Tibial artery (tissue), 4 donors: ENCODE results near the gene PNCK.

ENCODE experiments used
- DNase-seq, 2 donors: peaks; one replicate each; pipeline ENCODE4 v3.0.0-alpha.2; 2019
- H3K27ac ChIP-seq, 2 donors: fragments of 200-600 bp; sonication (generic) in 1 of 2; 1 replicate in 1 of 2; 2 replicates in 1 of 2; pipeline ENCODE4 v1.5.1; 2018 to 2019; ENCODE audit warnings: mild to moderate bottlenecking in 1 of 2
- H3K27me3 ChIP-seq, 2 donors: fragments of 200-600 bp; sonication (generic) in 1 of 2; one replicate each; pipeline versions ENCODE4 v1.5.1 to v1.6.0; 2016 to 2019
- H3K36me3 ChIP-seq, 3 donors: fragments of 200-600 bp; sonication (generic) in 2 of 3; one replicate each; pipeline ENCODE4 v1.5.1; 2016 to 2019; ENCODE audit warnings: mild to moderate bottlenecking in 2 of 3
- H3K4me1 ChIP-seq, 4 donors: fragments of 200-600 bp; sonication (generic) in 2 of 4; 1 replicate in 3 of 4; 2 replicates in 1 of 4; pipeline ENCODE4 v1.5.1; 2016 to 2019
- H3K4me3 ChIP-seq, 2 donors: fragments of 200-600 bp; sonication (generic) in 1 of 2; 1 replicate in 1 of 2; 2 replicates in 1 of 2; pipeline ENCODE4 v1.5.1; 2018 to 2019; ENCODE audit warnings: mild to moderate bottlenecking in 2 of 2
- H3K9me3 ChIP-seq, 3 donors: fragments of 200-600 bp; sonication (generic) in 1 of 3; one replicate each; pipeline ENCODE4 v1.5.1; 2016 to 2019
- intact Hi-C: fragments of 100-400 bp; cut with DNase I; formaldehyde crosslinking; loops from one replicate; pipeline ENCODE4 v1.15.0; 2023; ENCODE audit warnings: low total_unique reads
- TF ChIP-seq, protein P1 (sequence below), 2 experiments: fragments of 200-600 bp in 1 of 2; fragments of 450-650 bp in 1 of 2; IDR thresholded peaks; one replicate each; pipeline ENCODE4 v1.5.1; 2017 to 2019; ENCODE audit warnings: antibody characterized with exemption in 2 of 2, mild to moderate bottlenecking in 1 of 2, moderate library complexity in 1 of 2

PNCK gene

DNA sequence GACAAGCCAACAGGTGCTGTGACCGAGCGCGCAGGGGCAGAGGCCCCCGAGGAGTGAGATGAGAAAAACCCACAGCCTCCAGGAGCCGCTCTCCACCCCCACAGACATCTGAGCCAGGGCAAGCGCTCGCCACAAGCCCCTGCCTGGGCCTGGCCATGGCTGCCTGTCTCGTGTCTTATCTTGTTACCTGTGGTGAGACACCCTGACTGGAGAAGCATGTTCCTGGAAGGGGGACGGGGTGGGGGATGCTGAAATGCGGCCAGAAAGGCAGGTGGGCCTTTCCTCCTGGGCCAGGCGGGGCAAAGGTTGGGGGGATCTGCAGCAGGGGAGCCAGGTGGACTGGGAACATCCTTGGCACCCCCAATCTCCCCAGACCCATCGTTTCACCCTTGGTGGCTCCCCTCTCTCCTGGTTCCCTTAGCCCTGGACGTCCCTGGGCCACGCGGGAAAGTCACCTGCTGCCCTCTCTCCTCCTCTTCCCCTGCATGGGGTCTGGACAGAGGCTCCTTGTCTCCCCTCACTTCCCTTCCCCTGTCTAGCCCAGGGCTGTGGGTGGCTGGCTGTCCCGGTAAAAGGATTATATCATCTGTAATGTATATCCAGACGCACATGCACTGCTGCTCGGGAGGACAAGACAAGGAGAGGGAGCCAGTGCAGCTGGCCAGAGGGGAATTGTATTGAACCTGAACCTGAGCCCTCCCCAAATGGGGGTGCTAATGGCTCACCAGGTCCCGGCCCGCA lies 35.0 kb downstream of the PNCK start:
- Histone ChIP-seq H3K27ac (no peak overlapping the region), H3K4me1 (peaks cover 0 to 22% (median 11%) of the 10 kb centered on the region in 4 donors), H3K9me3 (no peaks in the 10 kb centered on the region), H3K36me3 (no peaks in the 10 kb centered on the region), H3K27me3 (peaks cover 0 to 28% of the 10 kb centered on the region in 2 donors), H3K4me3 (no peak overlapping the region)
- TF ChIP-seq, protein P1, sequence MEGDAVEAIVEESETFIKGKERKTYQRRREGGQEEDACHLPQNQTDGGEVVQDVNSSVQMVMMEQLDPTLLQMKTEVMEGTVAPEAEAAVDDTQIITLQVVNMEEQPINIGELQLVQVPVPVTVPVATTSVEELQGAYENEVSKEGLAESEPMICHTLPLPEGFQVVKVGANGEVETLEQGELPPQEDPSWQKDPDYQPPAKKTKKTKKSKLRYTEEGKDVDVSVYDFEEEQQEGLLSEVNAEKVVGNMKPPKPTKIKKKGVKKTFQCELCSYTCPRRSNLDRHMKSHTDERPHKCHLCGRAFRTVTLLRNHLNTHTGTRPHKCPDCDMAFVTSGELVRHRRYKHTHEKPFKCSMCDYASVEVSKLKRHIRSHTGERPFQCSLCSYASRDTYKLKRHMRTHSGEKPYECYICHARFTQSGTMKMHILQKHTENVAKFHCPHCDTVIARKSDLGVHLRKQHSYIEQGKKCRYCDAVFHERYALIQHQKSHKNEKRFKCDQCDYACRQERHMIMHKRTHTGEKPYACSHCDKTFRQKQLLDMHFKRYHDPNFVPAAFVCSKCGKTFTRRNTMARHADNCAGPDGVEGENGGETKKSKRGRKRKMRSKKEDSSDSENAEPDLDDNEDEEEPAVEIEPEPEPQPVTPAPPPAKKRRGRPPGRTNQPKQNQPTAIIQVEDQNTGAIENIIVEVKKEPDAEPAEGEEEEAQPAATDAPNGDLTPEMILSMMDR (IDR thresholded peaks at IDR 0.05) = no peak
- intact Hi-C loops = no loop called here
- no peak for DNase-seq

DNA sequence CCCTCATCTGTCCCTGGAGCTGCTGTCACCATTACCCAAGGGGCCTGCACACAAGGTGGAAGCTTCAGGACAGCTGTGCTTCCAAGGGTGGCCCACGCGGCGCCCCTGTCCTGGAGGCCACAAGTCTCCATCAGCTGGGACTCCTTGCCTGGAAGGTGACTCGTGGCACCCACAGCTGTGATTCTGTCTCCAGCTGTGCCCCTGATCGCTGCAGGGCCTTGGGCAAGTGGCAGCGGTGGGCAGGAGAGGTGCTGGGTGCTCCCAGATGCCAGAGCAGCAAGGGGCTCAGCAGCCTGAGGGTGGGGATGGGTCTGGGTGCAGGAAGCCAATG lies 35.6 kb downstream of the PNCK start:
- H3K36me3 ChIP-seq = no peaks in the 10 kb centered on the region
- intact Hi-C loops = no loop called here
- H3K4me3 ChIP-seq = no peak overlapping the region
- H3K9me3 ChIP-seq = no peaks in the 10 kb centered on the region
- no peak for DNase-seq
- peaks cover 0 to 22% of the 10 kb centered on the region in 2 donors for H3K27me3 ChIP-seq
- TF ChIP-seq, protein P1 (IDR thresholded peaks at IDR 0.05) = no peak
- no peak overlapping the region for H3K27ac ChIP-seq
- peaks cover 0 to 16% (median 7%) of the 10 kb centered on the region in 4 donors for H3K4me1 ChIP-seq

DNA sequence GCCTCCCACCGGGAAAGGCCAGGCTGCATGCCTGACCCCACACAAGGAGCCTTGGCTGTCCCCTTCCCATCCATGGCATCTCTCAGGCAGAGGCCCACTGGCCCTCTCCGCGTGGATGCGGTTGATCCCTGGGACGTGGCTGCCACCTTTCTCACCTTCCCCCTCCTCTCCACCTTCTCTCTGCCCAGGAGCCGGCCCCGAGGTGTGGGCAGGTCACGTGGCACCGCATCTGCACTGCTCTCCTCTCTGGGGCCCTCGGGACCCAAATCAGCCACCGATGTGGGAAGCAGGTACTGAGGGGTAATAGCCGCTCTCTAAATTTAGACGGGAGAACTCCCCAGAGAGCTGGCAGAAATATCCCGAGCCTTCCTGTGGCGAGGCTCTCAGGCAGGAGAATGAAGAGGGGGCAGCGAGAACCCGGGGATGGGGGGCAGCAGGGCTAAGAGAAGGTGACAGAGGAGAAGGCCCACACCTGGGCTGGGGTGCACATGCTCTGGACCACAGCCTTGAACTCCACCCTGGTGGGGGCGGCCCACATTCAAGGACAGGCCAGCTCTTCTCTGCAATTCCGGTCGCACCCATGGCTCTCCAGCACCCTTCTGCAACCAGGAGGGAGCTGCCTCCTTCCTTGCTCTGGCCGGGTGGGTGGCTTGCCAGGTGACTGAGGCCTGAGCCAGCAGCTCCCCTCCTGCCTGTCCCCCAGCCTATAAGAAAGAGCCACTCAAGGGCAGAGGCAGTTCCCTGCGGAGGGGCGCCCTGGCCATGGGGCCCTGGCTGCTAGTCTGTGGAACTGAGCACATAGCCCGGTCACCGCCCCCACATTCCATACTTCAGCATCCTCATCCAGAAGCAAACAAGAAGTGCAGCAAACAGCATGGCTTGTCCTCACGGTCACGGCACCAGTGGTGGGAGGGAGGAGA lies 36.2 kb downstream of the PNCK start:
- peak in 1 of 2 donors; percentile 20 for DNase-seq
- intact Hi-C loops = no loop called here
- no peaks in the 10 kb centered on the region for H3K36me3 ChIP-seq
- peaks cover 0 to 10% (median 4%) of the 10 kb centered on the region in 4 donors for H3K4me1 ChIP-seq
- H3K27me3 ChIP-seq = peaks cover 0 to 16% of the 10 kb centered on the region in 2 donors
- TF ChIP-seq, protein P1 (IDR thresholded peaks at IDR 0.05) = no peak
- H3K4me3 ChIP-seq = no peak overlapping the region
- H3K9me3 ChIP-seq = peaks cover 0 to 5% (median 2%) of the 10 kb centered on the region in 3 donors
- H3K27ac ChIP-seq = no peak overlapping the region

DNA sequence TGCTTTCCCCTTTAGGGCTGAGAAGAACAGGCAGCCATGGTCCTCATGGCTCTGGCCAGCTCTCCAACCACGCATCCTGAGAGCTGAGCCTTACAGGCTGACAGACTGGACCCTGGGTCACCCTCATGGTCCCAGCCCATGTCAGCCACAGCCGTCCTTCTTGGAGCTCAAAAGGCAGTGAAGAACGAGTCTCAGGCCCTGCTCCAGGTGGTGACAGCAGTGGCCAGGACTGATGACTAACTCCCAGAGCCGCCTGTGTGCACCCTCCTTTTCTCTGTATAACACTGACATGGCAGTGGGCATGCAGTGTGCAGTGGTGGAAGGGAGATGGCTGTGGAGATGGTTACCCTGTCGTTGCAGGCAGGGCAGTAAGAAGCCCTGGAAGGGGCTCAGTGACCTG lies 36.9 kb downstream of the PNCK start:
- TF ChIP-seq, protein P1 (IDR thresholded peaks at IDR 0.05) = no peak
- intact Hi-C loops = no loop called here
- DNase-seq = no peak

DNA sequence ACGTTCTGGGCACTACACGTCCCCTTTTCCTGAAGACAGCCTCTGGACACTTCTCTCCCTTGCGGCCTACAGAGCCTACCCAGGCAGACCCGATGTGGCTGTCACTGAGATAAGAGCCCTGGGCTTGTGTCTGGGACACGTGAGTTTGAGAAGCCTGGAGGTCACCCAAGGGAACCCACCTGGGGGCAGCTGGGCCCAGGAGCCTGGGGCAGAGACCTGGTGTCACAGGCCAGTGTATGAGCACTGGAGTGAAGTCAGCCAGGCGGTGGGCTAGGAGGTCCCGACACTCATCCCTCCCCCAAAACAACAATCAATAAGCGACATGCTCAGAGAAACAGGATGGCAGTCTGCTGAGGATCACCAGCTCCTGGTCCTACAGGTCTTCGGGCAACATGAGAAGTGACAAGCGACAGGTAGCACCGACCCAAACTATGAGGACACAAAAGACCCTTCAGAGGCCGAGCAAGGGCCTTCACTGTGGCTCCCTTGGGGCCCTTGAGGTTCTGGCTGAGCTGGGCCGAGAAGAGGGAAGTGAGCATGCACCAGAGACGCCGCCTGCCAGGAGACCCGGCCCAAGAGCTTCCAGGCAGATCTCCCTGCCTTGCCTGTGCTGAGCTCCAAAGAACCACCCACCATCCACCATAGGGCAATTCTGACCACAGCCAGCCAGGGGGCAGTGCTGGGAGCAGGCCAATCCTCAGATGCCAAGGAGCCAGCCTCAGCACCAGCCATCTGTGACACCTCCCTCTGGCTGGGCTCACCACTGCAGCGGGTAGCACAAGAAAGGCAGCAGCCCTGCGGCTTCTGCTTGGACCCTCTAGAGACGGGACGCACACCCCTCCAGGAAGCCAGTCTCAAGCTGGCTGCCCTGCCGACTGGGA lies 37.6 kb downstream of the PNCK start:
- H3K27ac ChIP-seq = no peak overlapping the region
- H3K4me3 ChIP-seq = no peak overlapping the region
- H3K36me3 ChIP-seq = no peaks in the 10 kb centered on the region
- H3K4me1 ChIP-seq = no peaks in the 10 kb centered on the region
- H3K9me3 ChIP-seq = peaks cover 0 to 11% (median 5%) of the 10 kb centered on the region in 3 donors
- no peak for DNase-seq
- TF ChIP-seq, protein P1 (IDR thresholded peaks at IDR 0.05) = no peak
- peaks cover 0 to 3% of the 10 kb centered on the region in 2 donors for H3K27me3 ChIP-seq
- intact Hi-C loops = no loop called here

More for the DNA sequence above, 36.9 kb downstream of the PNCK start:
- H3K27me3 ChIP-seq = peaks cover 0 to 9% of the 10 kb centered on the region in 2 donors
- H3K27ac ChIP-seq = no peak overlapping the region
- H3K9me3 ChIP-seq = peaks cover 0 to 6% (median 5%) of the 10 kb centered on the region in 3 donors
- no peak overlapping the region for H3K4me3 ChIP-seq
- H3K4me1 ChIP-seq = peaks cover 0 to 3% (median under 1%) of the 10 kb centered on the region in 4 donors
- no peaks in the 10 kb centered on the region for H3K36me3 ChIP-seq
